AG09309 (cell line): Measurements from ENCODE around the gene REM2.
"Not testable (repeated sequence)": the region's sequence is repeated elsewhere in the genome, so short reads cannot be mapped to it uniquely, and the experiment has no call there.

ENCODE experiments used
- DNase-seq: peaks from one replicate; pipeline ENCODE4 v3.0.0-alpha.2; 2010; ENCODE audit warnings: low read depth
- H3K4me3 ChIP-seq: 2 replicates; pipeline ENCODE4 v1.5.1; 2011; ENCODE audit warnings: mild to moderate bottlenecking, low read depth, low read length, moderate library complexity; ENCODE audit not compliant: control insufficient read depth
- CTCF ChIP-seq: IDR thresholded peaks from 2 replicates; pipeline ENCODE4 v1.5.1; 2011; ENCODE audit warnings: mild to moderate bottlenecking, low read depth, low read length, inconsistent platforms; ENCODE audit not compliant: insufficient read depth, control insufficient read depth; ENCODE audit errors: missing control alignments

Gene REM2

GRCh38 chr14:22901799-22902198 is 18.8 kb downstream of the REM2 start:
- no peak for DNase-seq
- TF ChIP-seq CTCF = no peak
- no peak overlapping the region for H3K4me3 ChIP-seq

GRCh38 chr14:22903742-22904087 is 20.7 kb downstream of the REM2 start:
- no peak overlapping the region for H3K4me3 ChIP-seq
- no peak for TF ChIP-seq CTCF
- no peak for DNase-seq

GRCh38 chr14:22905627-22906026 is 22.6 kb downstream of the REM2 start:
- no peak for DNase-seq
- no peak overlapping the region for H3K4me3 ChIP-seq
- TF ChIP-seq CTCF = no peak

GRCh38 chr14:22906073-22906472 is 23.1 kb downstream of the REM2 start:
- no peak for TF ChIP-seq CTCF
- no peak overlapping the region for H3K4me3 ChIP-seq

GRCh38 chr14:22907429-22907828 is 24.4 kb downstream of the REM2 start:
- no peak overlapping the region for H3K4me3 ChIP-seq
- no peak for TF ChIP-seq CTCF

More at GRCh38 chr14:22906073-22906472, 23.1 kb downstream of the REM2 start:
- DNase-seq = no peak

GRCh38 chr14:22908601-22909000 is 25.6 kb downstream of the REM2 start:
- no peak overlapping the region for H3K4me3 ChIP-seq
- no peak for DNase-seq
- TF ChIP-seq CTCF = no peak

More at GRCh38 chr14:22907429-22907828, 24.4 kb downstream of the REM2 start:
- no peak for DNase-seq

GRCh38 chr14:22910916-22911315 is 27.9 kb downstream of the REM2 start:
- no peak overlapping the region for H3K4me3 ChIP-seq
- DNase-seq = no peak
- no peak for TF ChIP-seq CTCF

GRCh38 chr14:22914836-22915235 is 31.8 kb downstream of the REM2 start:
- DNase-seq, H3K4me3 ChIP-seq: not testable (repeated sequence)
